Right atrium auricular region (tissue), 2 donors: Measurements from ENCODE around the gene SLC15A4. TPM values are rescaled to one million over a fixed set of nuclear protein-coding genes. Genes with fewer than 3 reads are reported as not detected.
A peak's percentile ranks its signal among the peaks of the same experiment; 100 is the strongest.

Source experiments
- DNase-seq: peaks from one replicate; pipeline ENCODE4 v3.0.0-alpha.2; 2019; ENCODE audit warnings: low spot score
- H3K27ac ChIP-seq, 2 donors: fragments of 200-600 bp; sonication (generic); 1 replicate in 1 of 2; 2 replicates in 1 of 2; pipeline ENCODE4 v1.5.1; 2016 to 2019
- H3K27me3 ChIP-seq, 2 donors: fragments of 200-600 bp; sonication (generic); one replicate each; pipeline versions ENCODE4 v1.5.1 to v1.6.0; 2017 to 2019
- H3K36me3 ChIP-seq: fragments of 200-600 bp; sonication (generic); one replicate; pipeline ENCODE4 v1.5.1; 2016
- H3K4me1 ChIP-seq, 2 donors: fragments of 200-600 bp; sonication (generic); one replicate each; pipeline versions ENCODE4 v1.5.1 to v1.6.0; 2017 to 2019
- H3K4me3 ChIP-seq, 2 donors: fragments of 200-600 bp; sonication (generic); 1 replicate in 1 of 2; 2 replicates in 1 of 2; pipeline ENCODE4 v1.5.1; 2017 to 2019; ENCODE audit warnings: mild to moderate bottlenecking in 1 of 2, moderate library complexity in 1 of 2
- H3K9me3 ChIP-seq, 2 donors: fragments of 200-600 bp; sonication (generic); one replicate each; pipeline ENCODE4 v1.5.1; 2019
- total RNA-seq, 2 donors: library from RNA; depleted of rRNA; stranded (reverse); fragments of >200 nt; gene quantifications; one replicate each; pipeline ENCODE4 v1.1.0, GENCODE V29; 2016
- TF ChIP-seq, protein P1 (sequence below), 2 donors: fragments of 200-600 bp; sonication (generic); IDR thresholded peaks; one replicate each; pipeline ENCODE4 v1.5.1; 2019; ENCODE audit warnings: antibody characterized with exemption in 2 of 2

The SLC15A4 gene
- total RNA-seq, 2 donors from 2014 or later, result 24.1 to 24.3 TPM

DNA sequence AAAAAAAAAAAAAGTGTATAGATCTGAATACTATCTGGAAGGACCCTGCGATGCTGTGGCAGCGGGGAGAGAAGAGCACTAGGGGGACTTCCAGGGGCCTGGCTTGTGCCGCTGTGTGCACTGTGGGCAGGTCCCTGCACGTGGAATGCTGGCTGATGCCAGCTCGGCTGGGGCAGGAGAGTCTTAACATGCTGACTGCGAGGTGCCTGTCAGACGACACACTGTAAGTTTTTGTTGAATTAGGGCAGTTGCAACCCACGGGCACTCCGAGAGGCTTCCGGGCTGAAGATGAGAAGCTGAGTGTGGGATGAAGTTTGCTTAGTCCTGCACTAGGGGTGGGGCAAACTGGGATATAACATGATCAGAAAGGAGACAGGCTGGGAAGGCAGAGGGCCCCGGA is 40.2 kb upstream of the SLC15A4 start:
- Histone ChIP-seq H3K9me3 (no peaks in the 10 kb centered on the region), H3K27me3 (no peaks in the 10 kb centered on the region), H3K4me1 (no peaks in the 10 kb centered on the region), H3K4me3 (no peak overlapping the region), H3K27ac (no peak overlapping the region), H3K36me3 (no peaks in the 10 kb centered on the region)
- no peak for DNase-seq
- TF ChIP-seq, protein P1, sequence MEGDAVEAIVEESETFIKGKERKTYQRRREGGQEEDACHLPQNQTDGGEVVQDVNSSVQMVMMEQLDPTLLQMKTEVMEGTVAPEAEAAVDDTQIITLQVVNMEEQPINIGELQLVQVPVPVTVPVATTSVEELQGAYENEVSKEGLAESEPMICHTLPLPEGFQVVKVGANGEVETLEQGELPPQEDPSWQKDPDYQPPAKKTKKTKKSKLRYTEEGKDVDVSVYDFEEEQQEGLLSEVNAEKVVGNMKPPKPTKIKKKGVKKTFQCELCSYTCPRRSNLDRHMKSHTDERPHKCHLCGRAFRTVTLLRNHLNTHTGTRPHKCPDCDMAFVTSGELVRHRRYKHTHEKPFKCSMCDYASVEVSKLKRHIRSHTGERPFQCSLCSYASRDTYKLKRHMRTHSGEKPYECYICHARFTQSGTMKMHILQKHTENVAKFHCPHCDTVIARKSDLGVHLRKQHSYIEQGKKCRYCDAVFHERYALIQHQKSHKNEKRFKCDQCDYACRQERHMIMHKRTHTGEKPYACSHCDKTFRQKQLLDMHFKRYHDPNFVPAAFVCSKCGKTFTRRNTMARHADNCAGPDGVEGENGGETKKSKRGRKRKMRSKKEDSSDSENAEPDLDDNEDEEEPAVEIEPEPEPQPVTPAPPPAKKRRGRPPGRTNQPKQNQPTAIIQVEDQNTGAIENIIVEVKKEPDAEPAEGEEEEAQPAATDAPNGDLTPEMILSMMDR (IDR thresholded peaks at IDR 0.05), result no peak

DNA sequence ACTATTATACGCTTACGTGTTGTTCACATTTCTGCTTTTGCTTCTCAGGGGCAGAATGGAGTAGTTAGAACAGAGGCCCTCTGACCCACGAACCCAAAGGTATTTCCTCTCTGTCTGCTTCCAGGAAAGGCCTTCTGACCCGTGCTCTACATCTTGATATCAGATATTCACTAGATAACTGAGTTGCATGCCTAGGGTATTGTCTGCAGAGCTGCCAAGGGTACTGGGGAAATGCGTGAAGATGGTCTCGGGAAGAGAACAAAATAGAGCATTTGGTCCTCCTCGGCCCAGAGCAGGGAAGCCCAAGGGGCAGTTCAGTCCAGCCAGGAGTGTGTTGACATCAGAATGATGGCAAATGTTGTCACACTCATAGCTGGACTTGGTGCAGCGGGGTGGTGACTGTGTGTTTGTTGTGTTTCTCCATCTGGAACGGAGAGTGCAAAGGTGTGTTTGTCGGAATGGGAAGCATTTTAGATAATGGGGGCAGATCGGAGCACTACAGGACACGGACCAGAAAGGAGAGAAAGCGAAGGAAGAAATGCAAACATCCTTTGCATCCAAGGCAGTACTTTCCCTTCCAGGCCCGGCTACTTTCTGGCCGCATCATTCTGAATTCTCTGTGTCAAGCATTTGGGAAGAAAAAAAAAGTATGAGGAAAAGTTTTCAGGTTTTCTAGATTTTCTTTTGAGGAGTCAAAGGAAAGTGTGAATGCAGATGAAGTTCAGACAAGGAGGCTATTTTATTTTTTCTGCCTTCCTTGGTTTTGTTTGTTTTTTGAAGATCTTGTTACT is 37.7 kb upstream of the SLC15A4 start:
- Histone ChIP-seq H3K27me3 (no peaks in the 10 kb centered on the region), H3K27ac (no peak overlapping the region), H3K4me1 (no peaks in the 10 kb centered on the region), H3K9me3 (no peaks in the 10 kb centered on the region), H3K36me3 (no peaks in the 10 kb centered on the region), H3K4me3 (no peak overlapping the region)
- no peak for DNase-seq
- TF ChIP-seq, protein P1 (IDR thresholded peaks at IDR 0.05), result no peak

DNA sequence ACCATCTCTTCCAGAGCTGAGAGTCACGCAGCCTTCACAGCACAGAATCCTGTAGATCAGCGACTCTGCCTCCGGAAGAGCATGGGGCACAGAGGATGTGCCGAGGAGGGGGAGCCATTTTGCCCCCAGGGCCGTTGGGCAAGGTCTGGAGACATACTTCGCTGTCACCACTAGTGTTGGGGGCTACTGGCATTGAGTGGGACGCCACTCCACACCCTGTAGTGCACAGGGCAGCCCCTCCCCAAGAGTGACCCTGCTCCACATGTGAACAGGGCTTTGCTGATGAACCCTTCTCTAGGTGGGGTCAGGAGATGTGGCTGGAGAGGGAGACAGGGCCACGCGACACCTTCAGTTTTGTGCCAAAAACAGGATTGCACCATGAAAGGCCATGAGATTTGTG is 35.6 kb upstream of the SLC15A4 start:
- H3K27me3 ChIP-seq, result peaks cover 0 to 4% of the 10 kb centered on the region in 2 donors

DNA sequence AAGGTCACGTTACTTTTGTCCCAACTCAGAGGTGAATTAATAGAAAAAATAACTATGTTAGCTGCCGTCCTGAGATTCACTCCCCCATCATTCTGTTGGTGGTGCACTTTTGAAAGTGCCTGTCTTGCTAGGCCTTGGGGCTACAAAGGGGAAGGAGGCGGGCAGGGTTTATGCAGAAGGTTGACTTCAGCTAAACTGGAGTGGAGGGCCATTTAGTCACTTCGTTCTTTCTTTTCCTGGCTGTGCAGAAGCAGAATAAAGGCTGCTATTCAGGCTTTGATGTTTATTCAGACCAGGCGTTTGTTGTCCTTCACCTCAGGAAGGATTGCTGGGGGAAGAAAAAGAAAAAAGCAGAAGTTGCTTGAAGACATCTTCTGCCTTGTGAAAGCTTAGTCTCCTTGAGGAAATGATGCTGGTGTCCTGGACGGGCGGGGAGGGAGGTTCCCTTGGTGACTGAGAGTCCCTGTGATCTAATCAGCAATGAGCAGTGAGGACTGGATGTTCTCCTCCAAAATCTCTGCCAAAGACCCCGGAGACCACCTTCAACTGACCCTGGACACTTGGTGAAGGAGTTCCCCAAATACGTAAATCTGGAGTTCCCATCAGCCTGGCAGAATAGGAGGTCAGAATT is 33.5 kb upstream of the SLC15A4 start:
- TF ChIP-seq, protein P1 (IDR thresholded peaks at IDR 0.05), result no peak
- peaks cover 0 to 6% of the 10 kb centered on the region in 2 donors for H3K4me1 ChIP-seq
- no peaks in the 10 kb centered on the region for H3K9me3 ChIP-seq
- peaks cover 0 to 7% of the 10 kb centered on the region in 2 donors for H3K27me3 ChIP-seq
- no peak overlapping the region for H3K27ac ChIP-seq
- H3K36me3 ChIP-seq, result no peaks in the 10 kb centered on the region
- no peak overlapping the region for H3K4me3 ChIP-seq
- peak; percentile 60 for DNase-seq

More for the DNA sequence above, 35.6 kb upstream of the SLC15A4 start:
- H3K9me3 ChIP-seq, result no peaks in the 10 kb centered on the region
- no peak overlapping the region for H3K4me3 ChIP-seq
- TF ChIP-seq, protein P1 (IDR thresholded peaks at IDR 0.05), result no peak
- no peaks in the 10 kb centered on the region for H3K36me3 ChIP-seq
- H3K4me1 ChIP-seq, result no peaks in the 10 kb centered on the region
- no peak overlapping the region for H3K27ac ChIP-seq
- DNase-seq, result no peak

DNA sequence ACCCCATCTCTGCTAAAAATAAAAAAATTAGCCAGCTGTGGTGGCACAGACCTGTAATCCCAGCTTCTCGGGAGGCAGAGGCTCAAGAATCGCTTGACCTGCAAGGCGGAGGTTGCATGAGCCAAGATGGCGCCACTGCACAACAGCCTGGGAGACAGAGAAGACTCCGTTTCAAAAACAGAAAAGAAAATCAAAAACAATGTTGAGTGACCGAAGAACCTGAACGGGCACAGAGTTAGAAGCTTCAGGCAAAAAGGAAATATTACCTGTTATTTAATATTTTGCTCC is 33.0 kb upstream of the SLC15A4 start:
- DNase-seq, result no peak
- Histone ChIP-seq H3K9me3 (no peaks in the 10 kb centered on the region), H3K4me1 (peaks cover 0 to 6% of the 10 kb centered on the region in 2 donors), H3K4me3 (no peak overlapping the region), H3K27me3 (peaks cover 0 to 7% of the 10 kb centered on the region in 2 donors), H3K27ac (no peak overlapping the region), H3K36me3 (no peaks in the 10 kb centered on the region)
- TF ChIP-seq, protein P1 (IDR thresholded peaks at IDR 0.05), result no peak
